ENCODE measurements around the gene CLIP1. TPM values are rescaled to one million over a fixed set of nuclear protein-coding genes. Genes with fewer than 3 reads are reported as not detected.

CLIP1 gene
- polyA plus RNA-seq, 3 donors, result 6.7 to 50.9 (median 12.9) TPM

GRCh38 chr12:122403831-122404230, 18.6 kb downstream of the CLIP1 start:
- Mint-ChIP-seq H3K27ac (peak overlapping the region in 2 of 7 donors; percentile 27 to 63), H3K9me3 (no peaks in the 10 kb centered on the region), H3K27me3 (ENCODE audit: low read depth in 3 of 3) (peaks cover 0 to 2% (median 0%) of the 10 kb centered on the region in 3 donors), H3K4me1 (peaks cover 29% of the 10 kb centered on the region), H3K36me3 (peaks cover 16 to 29% of the 10 kb centered on the region in 2 donors), H3K4me3 (no peak overlapping the region)
- H3K36me3 ChIP-seq (replicated peaks in 1 of 2; ENCODE audit: control insufficient read depth in 1 of 2, insufficient read depth in 2 of 2, low read length in 2 of 2), result peaks cover 3 to 11% of the 10 kb centered on the region in 2 donors
- H3K9ac ChIP-seq (ENCODE audit: insufficient read depth, low read length, poor library complexity, severe bottlenecking), result no peak overlapping the region
- H3K79me2 ChIP-seq (ENCODE audit: insufficient read depth, low read length), result peaks cover 81% of the 10 kb centered on the region
- H3K27me3 ChIP-seq (ENCODE audit: control insufficient read depth in 2 of 2, insufficient read depth in 2 of 2, low read length in 2 of 2), result no peaks in the 10 kb centered on the region
- H3K4me1 ChIP-seq (ENCODE audit: control insufficient read depth in 1 of 2, insufficient read depth in 2 of 2, low read length in 2 of 2), result peaks cover 21 to 27% of the 10 kb centered on the region in 2 donors
- TF ChIP-seq CTCF (IDR thresholded peaks at IDR 0.05), result no peak
- no peaks in the 10 kb centered on the region for H3K9me3 ChIP-seq (replicated peaks in 1 of 2; ENCODE audit: control insufficient read depth in 1 of 2, insufficient read depth in 1 of 2, low read length in 2 of 2)
- H3K4me2 ChIP-seq (replicated peaks; ENCODE audit: extremely low read depth, low read length, poor library complexity, severe bottlenecking), result no peak overlapping the region
- no peak overlapping the region for H3K4me3 ChIP-seq (replicated peaks in 1 of 3; ENCODE audit: low read depth in 2 of 3, low read length in 3 of 3)
- 97% methylated on average over 12 of the region's 12 CpGs for WGBS (ENCODE audit: insufficient coverage)
- DNase-seq, result no peak
- H2AFZ ChIP-seq (ENCODE audit: insufficient read depth, low read depth, low read length, poor library complexity, severe bottlenecking), result no peak overlapping the region
- H4K20me1 ChIP-seq (ENCODE audit: insufficient read depth, low read length), result peaks cover 92% of the 10 kb centered on the region
- intact Hi-C loops (cut with micrococcal nuclease), result loop anchor here in 1 of 2 donors (2.0 kb wide), 1 partner anchor 17 kb away; no protein-coding TSS in a partner anchor
- H3K27ac ChIP-seq (ENCODE audit: low read depth in 1 of 2, low read length in 2 of 2), result no peak overlapping the region

- Mint-ChIP-seq H3K27ac (peak overlapping the region in 2 of 7 donors; percentile 18 to 59), H3K4me1 (peaks cover 30% of the 10 kb centered on the region), H3K27me3 (ENCODE audit: low read depth in 3 of 3) (peaks cover 0 to 2% (median 0%) of the 10 kb centered on the region in 3 donors), H3K9me3 (no peaks in the 10 kb centered on the region), H3K36me3 (peaks cover 16 to 30% of the 10 kb centered on the region in 2 donors), H3K4me3 (no peak overlapping the region)
- H2AFZ ChIP-seq (ENCODE audit: insufficient read depth, low read depth, low read length, poor library complexity, severe bottlenecking), result no peak overlapping the region
- H3K4me1 ChIP-seq (ENCODE audit: control insufficient read depth in 1 of 2, insufficient read depth in 2 of 2, low read length in 2 of 2), result peaks cover 21 to 27% of the 10 kb centered on the region in 2 donors
- H3K36me3 ChIP-seq (replicated peaks in 1 of 2; ENCODE audit: control insufficient read depth in 1 of 2, insufficient read depth in 2 of 2, low read length in 2 of 2), result peaks cover 3 to 11% of the 10 kb centered on the region in 2 donors
- no peaks in the 10 kb centered on the region for H3K27me3 ChIP-seq (ENCODE audit: control insufficient read depth in 2 of 2, insufficient read depth in 2 of 2, low read length in 2 of 2)
- H3K79me2 ChIP-seq (ENCODE audit: insufficient read depth, low read length), result peaks cover 81% of the 10 kb centered on the region
- WGBS (ENCODE audit: insufficient coverage), result 72% methylated on average over 3 of the region's 6 CpGs
- H3K9ac ChIP-seq (ENCODE audit: insufficient read depth, low read length, poor library complexity, severe bottlenecking), result no peak overlapping the region
- no peak overlapping the region for H3K4me2 ChIP-seq (replicated peaks; ENCODE audit: extremely low read depth, low read length, poor library complexity, severe bottlenecking)
- no peak for TF ChIP-seq CTCF (IDR thresholded peaks at IDR 0.05)
- no peak overlapping the region for H3K27ac ChIP-seq (ENCODE audit: low read depth in 1 of 2, low read length in 2 of 2)
- H3K4me3 ChIP-seq (replicated peaks in 1 of 3; ENCODE audit: low read depth in 2 of 3, low read length in 3 of 3), result no peak overlapping the region
- peaks cover 91% of the 10 kb centered on the region for H4K20me1 ChIP-seq (ENCODE audit: insufficient read depth, low read length)
- no peak for DNase-seq
- no peaks in the 10 kb centered on the region for H3K9me3 ChIP-seq (replicated peaks in 1 of 2; ENCODE audit: control insufficient read depth in 1 of 2, insufficient read depth in 1 of 2, low read length in 2 of 2)
- intact Hi-C loops (cut with micrococcal nuclease), result loop anchor here in 1 of 2 donors (2.0 kb wide), 1 partner anchor 18 kb away; no protein-coding TSS in a partner anchor
These were observed 19.2 kb downstream of the CLIP1 start for GRCh38 chr12:122403115-122403770.
